Activated T-cell treated with anti-CD3 and anti-CD28 coated beads, Interleukin-2, amount 50 U/mL, for 4 hours (primary cell): ENCODE measurements around the gene BCR. TPM values are rescaled to one million over a fixed set of nuclear protein-coding genes. Genes with fewer than 3 reads are reported as not detected.

ENCODE experiments used
- ATAC-seq, 2 donors: fragments of 200-7000 bp; cut with Tn5 transposase; one replicate each; pipeline ENCODE4 v1.10.0; 2021
- DNase-seq: peaks from one replicate; pipeline ENCODE4 v3.0.0-alpha.2; 2020
- H3K27me3 Mint-ChIP-seq: one replicate; pipeline ENCODE4 v1.8.0; 2021; ENCODE audit warnings: low read depth, mixed read lengths
- H3K36me3 Mint-ChIP-seq: one replicate; pipeline ENCODE4 v1.8.0; 2022; ENCODE audit warnings: mixed read lengths; ENCODE audit not compliant: insufficient read depth
- H3K4me1 Mint-ChIP-seq: one replicate; pipeline ENCODE4 v1.8.0; 2021; ENCODE audit warnings: low read depth, mixed read lengths
- H3K4me3 Mint-ChIP-seq: one replicate; pipeline ENCODE4 v1.8.0; 2021; ENCODE audit warnings: mild to moderate bottlenecking, moderate library complexity, mixed read lengths
- H3K9me3 Mint-ChIP-seq: one replicate; pipeline ENCODE4 v1.8.0; 2021; ENCODE audit warnings: mixed read lengths
- total RNA-seq, 3 donors: library from RNA; stranded (reverse); gene quantifications; one replicate each; pipeline ENCODE4 v1.2.1, GENCODE V29; 2021

BCR gene
- total RNA-seq, 3 donors from 2014 or later = 58.2 to 63.1 (median 61.3) TPM

DNA sequence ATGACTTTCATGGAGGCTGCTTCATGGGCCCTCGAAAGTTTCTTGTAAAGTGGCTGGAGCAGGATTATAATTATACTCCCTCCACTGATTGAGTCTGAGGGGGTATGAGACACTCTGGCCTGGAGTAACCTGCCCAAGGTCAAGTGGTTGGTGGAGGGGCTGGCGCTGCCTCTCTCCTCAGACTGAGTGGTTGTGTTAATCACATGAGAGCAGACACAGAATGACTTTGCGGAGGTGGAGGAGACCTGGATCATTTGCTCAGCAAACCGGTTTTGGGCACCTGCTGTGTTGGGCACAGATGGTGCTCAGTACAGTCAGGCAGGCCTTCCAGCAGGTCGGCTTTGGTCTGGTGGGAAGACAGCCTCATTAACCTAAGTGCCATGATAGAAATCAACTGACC, 11.8 kb downstream of the BCR start:
- Mint-ChIP-seq H3K9me3 (no peaks in the 10 kb centered on the region), H3K36me3 (peaks cover 25% of the 10 kb centered on the region), H3K4me3 (no peak overlapping the region), H3K27me3 (no peaks in the 10 kb centered on the region), H3K4me1 (peaks cover 47% of the 10 kb centered on the region)
- no peak for ATAC-seq
- DNase-seq = no peak

DNA sequence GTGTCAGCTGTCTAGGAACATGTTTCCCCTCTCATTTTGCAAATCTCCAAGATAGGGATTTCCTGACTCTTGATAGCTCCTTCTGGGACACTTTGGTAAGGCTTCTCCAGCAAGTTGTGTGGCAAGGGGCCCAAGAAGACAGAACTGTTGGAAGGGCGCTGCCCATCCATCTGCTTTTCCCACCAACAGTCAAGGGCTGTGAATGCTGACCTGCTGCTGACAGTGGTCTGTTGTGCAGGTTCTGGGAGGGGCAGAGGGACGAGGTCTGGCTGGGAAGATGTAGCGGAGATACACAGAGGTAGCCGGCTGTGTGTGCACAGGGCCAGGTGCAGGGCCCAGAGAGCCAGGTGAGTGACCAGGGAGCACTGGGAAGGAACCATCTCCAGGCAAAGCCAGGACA, 12.2 kb downstream of the BCR start:
- no peaks in the 10 kb centered on the region for H3K27me3 Mint-ChIP-seq
- H3K4me3 Mint-ChIP-seq = no peak overlapping the region
- no peaks in the 10 kb centered on the region for H3K9me3 Mint-ChIP-seq
- peaks cover 43% of the 10 kb centered on the region for H3K4me1 Mint-ChIP-seq
- DNase-seq (no peak), ATAC-seq (no peak)
- H3K36me3 Mint-ChIP-seq = peaks cover 23% of the 10 kb centered on the region

DNA sequence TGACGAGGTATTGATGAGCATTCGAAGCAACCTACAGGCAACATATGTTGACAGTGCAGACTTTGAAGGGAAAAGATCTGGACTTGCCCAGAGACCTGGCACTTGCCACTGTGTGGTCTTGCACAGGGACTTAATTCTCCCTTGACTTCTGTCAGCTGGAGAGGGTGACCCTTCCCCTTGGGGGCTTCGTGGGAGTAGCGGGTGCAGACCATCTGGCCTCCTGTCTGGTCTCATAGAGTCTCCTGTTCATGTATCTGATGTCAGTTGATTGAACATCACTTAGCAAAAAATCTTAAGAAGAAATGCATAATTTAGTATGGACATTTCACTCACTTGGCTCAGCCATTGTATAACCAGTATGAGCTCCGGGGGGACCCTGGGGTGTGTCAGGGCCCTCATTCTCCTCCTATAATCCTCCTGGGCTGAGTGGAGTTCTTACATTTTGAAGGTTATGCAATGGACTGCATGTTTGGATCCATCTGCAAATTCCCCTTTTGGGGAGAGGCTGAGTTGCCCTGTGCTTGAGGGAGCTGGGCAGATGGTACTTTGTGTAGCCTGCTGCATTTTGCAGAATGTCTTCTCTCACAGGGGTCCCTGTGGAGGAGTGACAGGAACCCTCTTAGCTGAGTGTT, 13.0 kb downstream of the BCR start:
- H3K27me3 Mint-ChIP-seq = no peaks in the 10 kb centered on the region
- no peaks in the 10 kb centered on the region for H3K9me3 Mint-ChIP-seq
- no peak for DNase-seq
- H3K4me1 Mint-ChIP-seq = peaks cover 39% of the 10 kb centered on the region
- ATAC-seq = no peak
- no peak overlapping the region for H3K4me3 Mint-ChIP-seq
- peaks cover 16% of the 10 kb centered on the region for H3K36me3 Mint-ChIP-seq

DNA sequence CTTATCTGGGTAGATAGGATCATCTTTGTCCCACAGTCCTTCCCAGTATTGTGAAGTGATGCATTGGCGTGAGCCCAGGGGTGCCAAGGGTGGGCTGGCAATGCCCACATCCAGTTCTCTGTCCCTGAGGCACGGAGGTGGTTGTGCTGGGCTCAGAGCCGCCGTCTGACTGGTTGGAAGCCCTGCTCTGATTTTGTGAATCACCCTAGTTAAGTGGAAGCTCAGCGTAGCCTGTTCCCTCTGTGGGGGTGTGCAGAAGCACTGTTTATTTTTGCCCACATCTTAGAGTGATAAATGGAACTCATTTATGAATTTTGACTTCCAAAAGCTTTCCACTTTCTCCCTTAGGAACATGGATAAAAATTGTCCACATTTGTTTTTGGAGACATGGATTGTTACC, 13.6 kb downstream of the BCR start:
- DNase-seq (no peak), ATAC-seq (no peak)
- H3K27me3 Mint-ChIP-seq = no peaks in the 10 kb centered on the region
- H3K4me3 Mint-ChIP-seq = no peak overlapping the region
- H3K4me1 Mint-ChIP-seq = peaks cover 39% of the 10 kb centered on the region
- peaks cover 16% of the 10 kb centered on the region for H3K36me3 Mint-ChIP-seq
- no peaks in the 10 kb centered on the region for H3K9me3 Mint-ChIP-seq

DNA sequence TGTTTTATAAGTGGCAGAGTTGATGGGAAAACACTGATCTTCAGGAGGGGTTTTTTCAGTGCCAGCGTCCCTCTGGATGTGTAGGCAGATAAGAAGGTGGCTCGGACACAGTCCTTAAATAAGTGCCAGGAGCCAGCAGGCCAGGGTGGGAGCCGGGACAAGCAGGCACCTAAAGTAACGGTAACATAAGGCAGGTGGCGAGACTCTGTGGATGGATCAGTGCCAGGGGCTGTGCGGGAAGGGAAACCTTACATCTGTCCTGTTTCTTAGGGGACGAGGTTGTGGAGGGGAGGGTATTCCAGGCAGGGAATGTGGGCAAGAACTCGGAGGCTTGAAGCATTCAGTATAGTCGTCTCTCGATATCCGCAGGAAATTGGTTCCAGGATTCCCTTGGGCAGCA, 15.9 kb downstream of the BCR start:
- no peak for DNase-seq
- ATAC-seq = no peak
- peaks cover 14% of the 10 kb centered on the region for H3K36me3 Mint-ChIP-seq
- H3K4me3 Mint-ChIP-seq = no peak overlapping the region
- H3K9me3 Mint-ChIP-seq = no peaks in the 10 kb centered on the region
- H3K27me3 Mint-ChIP-seq = no peaks in the 10 kb centered on the region
- H3K4me1 Mint-ChIP-seq = peaks cover 48% of the 10 kb centered on the region

DNA sequence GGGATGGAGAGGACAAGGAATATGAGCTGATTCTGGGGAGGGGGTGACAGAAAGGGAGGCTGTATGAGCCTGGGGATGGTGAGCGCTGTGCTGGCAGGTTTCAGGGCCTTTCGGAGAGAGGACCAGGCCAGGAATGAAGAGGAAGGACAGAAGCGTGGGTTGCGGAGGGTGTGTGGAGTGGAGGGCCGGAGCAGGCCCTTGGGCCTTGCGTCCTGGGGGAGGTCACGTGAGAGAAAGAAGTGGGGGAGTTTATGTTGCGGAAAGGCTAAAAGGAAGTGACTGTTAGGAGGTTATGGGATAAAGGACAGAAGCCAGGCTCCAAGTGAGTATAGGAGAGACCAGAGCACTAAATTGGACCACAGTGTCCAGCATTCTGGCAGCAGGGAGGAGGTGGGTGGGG, 17.5 kb downstream of the BCR start:
- DNase-seq = no peak
- Mint-ChIP-seq H3K4me1 (peaks cover 42% of the 10 kb centered on the region), H3K9me3 (no peaks in the 10 kb centered on the region), H3K36me3 (peaks cover 7% of the 10 kb centered on the region), H3K4me3 (no peak overlapping the region), H3K27me3 (no peaks in the 10 kb centered on the region)
- ATAC-seq = no peak

GRCh38 chr22:23199159-23199558, 18.9 kb downstream of the BCR start:
- Mint-ChIP-seq H3K36me3 (peaks cover 9% of the 10 kb centered on the region), H3K9me3 (no peaks in the 10 kb centered on the region), H3K4me1 (peaks cover 38% of the 10 kb centered on the region), H3K4me3 (no peak overlapping the region), H3K27me3 (no peaks in the 10 kb centered on the region)
- ATAC-seq = no peak
- DNase-seq = no peak

GRCh38 chr22:23200898-23201297, 20.6 kb downstream of the BCR start:
- no peaks in the 10 kb centered on the region for H3K27me3 Mint-ChIP-seq
- H3K9me3 Mint-ChIP-seq = no peaks in the 10 kb centered on the region
- peaks cover 41% of the 10 kb centered on the region for H3K4me1 Mint-ChIP-seq
- no peak overlapping the region for H3K4me3 Mint-ChIP-seq
- peaks cover 9% of the 10 kb centered on the region for H3K36me3 Mint-ChIP-seq
- DNase-seq = no peak
- no peak for ATAC-seq

DNA sequence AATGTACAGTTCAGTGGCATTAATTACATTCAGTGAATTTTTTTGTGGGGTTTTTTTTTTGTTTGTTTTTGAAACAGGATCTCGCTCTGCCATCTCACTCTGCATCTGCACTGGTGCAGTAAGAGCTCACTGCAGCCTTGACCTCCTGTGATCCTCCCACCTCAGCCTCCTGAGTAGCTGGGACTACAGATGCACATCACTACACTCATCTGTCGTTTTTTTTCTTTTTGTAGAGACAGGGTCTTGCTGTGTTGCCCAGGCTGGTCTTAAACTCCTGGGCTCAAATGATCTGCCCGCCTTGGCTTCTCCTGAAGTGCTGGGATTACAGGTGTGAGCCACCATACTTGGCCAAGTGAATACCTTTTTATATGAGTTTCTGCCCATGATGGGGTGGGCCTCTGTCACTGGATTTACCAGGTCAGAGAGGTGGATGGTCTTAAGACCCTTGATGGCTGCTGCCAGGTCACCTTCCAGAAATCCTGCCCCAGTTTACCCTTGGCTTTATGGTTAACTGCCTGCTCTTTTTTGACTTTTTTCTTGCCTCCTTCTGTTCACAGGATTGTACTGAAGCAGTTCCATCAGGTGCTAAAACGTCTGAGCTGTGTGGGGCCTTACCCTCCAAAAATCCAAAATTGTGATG, 22.6 kb downstream of the BCR start:
- peaks cover 40% of the 10 kb centered on the region for H3K4me1 Mint-ChIP-seq

DNA sequence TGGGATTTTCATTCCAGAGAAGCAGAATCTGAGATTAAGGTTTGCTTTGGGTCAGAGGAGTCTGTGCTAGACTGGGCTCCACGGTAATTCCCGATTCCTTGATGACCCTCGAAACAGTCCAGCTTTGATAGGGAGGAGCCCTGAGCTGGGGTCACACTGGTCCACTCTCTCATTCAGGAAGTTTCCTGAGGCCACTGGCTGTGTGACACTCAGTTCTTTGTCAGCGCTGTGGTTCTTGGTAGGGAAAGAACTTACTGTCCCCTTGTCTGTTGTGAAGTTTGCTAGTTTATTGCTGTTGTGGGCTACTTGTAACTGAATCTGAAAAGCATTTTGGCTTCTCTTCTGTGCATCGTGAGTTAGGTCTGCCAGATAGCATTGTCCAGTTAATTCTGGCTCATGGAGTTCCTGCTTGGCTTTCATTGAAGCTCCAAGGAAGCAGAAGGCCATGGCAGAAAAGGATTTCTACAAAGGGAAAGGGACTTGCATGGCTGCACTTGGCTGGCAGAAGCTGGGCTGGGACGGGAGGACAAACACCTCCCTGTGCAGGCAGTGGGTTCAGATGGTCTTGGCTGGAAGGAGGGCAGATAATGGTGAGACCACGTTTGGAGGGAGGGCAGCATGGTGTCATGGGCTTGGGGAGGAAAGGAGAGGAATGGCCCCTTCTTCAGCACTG, 23.3 kb downstream of the BCR start:
- ATAC-seq (no peak), DNase-seq (no peak)
- Mint-ChIP-seq H3K4me3 (no peak overlapping the region), H3K27me3 (no peaks in the 10 kb centered on the region), H3K9me3 (no peaks in the 10 kb centered on the region), H3K4me1 (peaks cover 41% of the 10 kb centered on the region), H3K36me3 (peaks cover 16% of the 10 kb centered on the region)

More for the DNA sequence above, 22.6 kb downstream of the BCR start:
- Mint-ChIP-seq H3K9me3 (no peaks in the 10 kb centered on the region), H3K4me3 (no peak overlapping the region), H3K27me3 (no peaks in the 10 kb centered on the region), H3K36me3 (peaks cover 16% of the 10 kb centered on the region)
- DNase-seq (no peak), ATAC-seq (no peak)

GRCh38 chr22:23204125-23204488, 23.8 kb downstream of the BCR start:
- Mint-ChIP-seq H3K4me1 (peaks cover 43% of the 10 kb centered on the region), H3K27me3 (no peaks in the 10 kb centered on the region), H3K9me3 (no peaks in the 10 kb centered on the region), H3K4me3 (no peak overlapping the region), H3K36me3 (peaks cover 19% of the 10 kb centered on the region)
- ATAC-seq = no peak
- DNase-seq = no peak

GRCh38 chr22:23204541-23205157, 24.3 kb downstream of the BCR start:
- peaks cover 38% of the 10 kb centered on the region for H3K4me1 Mint-ChIP-seq
- ATAC-seq = no peak
- H3K36me3 Mint-ChIP-seq = peaks cover 16% of the 10 kb centered on the region
- no peak for DNase-seq
- no peaks in the 10 kb centered on the region for H3K9me3 Mint-ChIP-seq
- no peak overlapping the region for H3K4me3 Mint-ChIP-seq
- H3K27me3 Mint-ChIP-seq = no peaks in the 10 kb centered on the region

GRCh38 chr22:23205339-23206049, 25.2 kb downstream of the BCR start:
- Mint-ChIP-seq H3K4me3 (no peak overlapping the region), H3K27me3 (no peaks in the 10 kb centered on the region), H3K36me3 (peaks cover 16% of the 10 kb centered on the region), H3K9me3 (no peaks in the 10 kb centered on the region), H3K4me1 (peaks cover 35% of the 10 kb centered on the region)
- DNase-seq (no peak), ATAC-seq (no peak)

DNA sequence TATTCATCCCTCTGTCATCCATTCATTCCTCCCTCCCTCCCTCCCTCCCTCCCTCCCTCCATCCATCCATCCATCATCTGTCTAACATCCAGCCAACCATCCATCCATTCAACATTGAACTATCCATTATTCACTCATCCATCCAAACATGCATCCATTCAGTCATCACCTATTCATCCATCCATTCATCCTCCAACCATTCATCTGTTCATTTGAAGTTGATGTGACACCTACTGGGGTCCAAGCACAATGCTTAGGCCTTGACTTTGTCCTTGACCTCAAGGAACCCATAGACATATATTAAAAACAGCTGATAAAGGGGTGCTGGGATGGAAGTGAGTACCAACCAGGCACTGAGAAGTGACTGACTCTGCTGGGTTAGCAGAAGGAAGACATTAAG, 26.6 kb downstream of the BCR start:
- ATAC-seq (no peak), DNase-seq (no peak)
- Mint-ChIP-seq H3K4me1 (peaks cover 34% of the 10 kb centered on the region), H3K9me3 (no peaks in the 10 kb centered on the region), H3K36me3 (peaks cover 16% of the 10 kb centered on the region), H3K4me3 (no peak overlapping the region), H3K27me3 (no peaks in the 10 kb centered on the region)
